Activated CD8-positive, alpha-beta memory T cell treated with anti-CD3 and anti-CD28 coated beads, Interleukin-2, amount 50 U/mL, for 1 hour (primary cell): ENCODE data around the gene HYI.
"Not testable (repeated sequence)": the region's sequence is repeated elsewhere in the genome, so short reads cannot be mapped to it uniquely, and the experiment has no call there.

Source experiments
- DNase-seq: peaks from one replicate; pipeline ENCODE4 v3.0.0-alpha.2; 2020; ENCODE audit errors: extremely low read depth

HYI gene

DNA sequence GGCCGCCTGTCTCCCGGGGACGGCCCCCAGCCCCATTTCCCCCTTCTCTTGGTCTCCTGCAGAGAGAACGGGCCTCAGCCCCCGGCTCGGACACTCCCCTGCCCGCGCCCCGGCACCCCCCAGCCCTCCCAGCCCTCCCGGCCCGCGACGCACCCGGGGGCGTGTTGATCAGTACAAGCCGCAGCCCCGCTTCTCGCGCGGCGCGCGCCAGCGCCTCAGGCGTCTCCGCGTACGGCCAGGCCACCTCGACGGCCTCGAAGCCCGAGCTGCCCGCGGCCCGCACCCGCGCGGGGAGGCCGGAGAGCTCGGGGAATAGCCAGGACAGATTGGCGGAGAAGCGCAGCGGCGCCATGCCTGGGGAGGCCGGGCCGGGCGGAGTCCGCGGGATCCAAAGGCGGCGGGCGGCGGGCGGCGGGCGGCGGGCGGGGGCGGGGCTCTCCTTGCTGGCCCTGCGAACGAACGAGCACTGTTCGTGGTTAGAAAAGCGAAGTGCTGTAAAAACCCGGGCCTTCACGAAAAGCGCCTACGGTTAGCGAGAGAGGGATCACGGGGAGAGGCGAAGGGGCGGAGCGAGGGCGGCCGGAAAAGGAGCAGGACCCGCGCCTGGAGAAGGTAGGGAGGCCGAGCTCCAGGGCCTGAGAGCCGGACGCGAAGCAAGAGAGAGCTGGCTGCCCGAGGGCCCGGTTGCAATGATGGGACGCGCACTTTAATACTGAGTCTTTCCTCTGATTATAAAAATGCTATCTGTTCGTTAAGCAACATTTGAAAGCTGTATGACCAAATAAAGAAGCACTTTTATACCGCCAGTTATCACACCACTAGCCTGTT is at the start of gene HYI:
Gene HYI, minus strand, starts transcription at position 490 of the 828 bp plus-strand sequence. Its CDS starts 138 bp downstream, at position 352.
- no peak for DNase-seq

GRCh38 chr1:43501806-43502205 is 48.1 kb upstream of the HYI start:
- DNase-seq, result not testable (repeated sequence)

GRCh38 chr1:43499898-43500297 is 46.2 kb upstream of the HYI start:
- no peak for DNase-seq

DNA sequence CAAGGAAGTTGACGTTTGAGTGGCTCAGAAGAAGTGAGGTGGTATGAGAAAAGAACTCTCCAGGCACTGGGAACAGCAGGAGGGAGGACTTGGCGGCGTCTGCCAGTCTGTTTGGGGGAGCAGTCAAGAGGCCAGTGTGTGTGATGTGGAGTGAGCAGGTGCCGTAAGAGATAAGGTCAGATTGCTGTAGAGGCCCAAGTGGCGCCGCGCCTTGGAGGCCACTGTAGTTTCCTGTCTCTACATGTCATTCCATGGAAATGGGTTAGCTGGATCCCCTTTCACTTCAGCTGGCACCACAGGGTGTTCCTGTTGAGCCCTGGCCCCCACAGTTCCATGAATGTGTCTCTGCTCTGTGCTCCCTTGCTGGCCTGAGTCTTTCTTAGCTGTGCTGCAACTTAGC is 41.5 kb upstream of the HYI start:
- DNase-seq, result no peak

GRCh38 chr1:43493661-43494450 is 40.1 kb upstream of the HYI start:
- DNase-seq, result no peak

DNA sequence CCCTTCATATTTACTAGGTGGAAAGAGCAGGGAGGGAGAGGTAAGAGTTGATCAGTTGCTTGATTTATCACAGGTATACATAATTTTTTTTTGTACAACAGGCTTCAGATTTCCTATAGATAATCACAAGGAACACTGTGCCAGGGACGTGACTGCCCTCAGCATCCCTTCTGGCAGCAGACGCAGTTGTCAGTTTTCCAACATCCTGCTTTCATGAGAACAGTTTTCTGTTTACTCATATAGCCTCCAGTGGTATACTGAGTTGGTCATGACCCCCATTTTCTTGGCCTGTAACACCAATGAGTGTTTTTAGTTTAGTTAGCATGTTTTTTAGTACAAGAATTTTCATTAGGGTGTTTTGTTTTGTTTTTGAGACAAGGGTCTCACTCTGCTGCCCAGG is 39.1 kb upstream of the HYI start:
- DNase-seq, result no peak

- DNase-seq, result no peak
These were observed 37.3 kb upstream of the HYI start for GRCh38 chr1:43491061-43491460.

- no peak for DNase-seq
These were observed 34.4 kb upstream of the HYI start for GRCh38 chr1:43488165-43488564.

GRCh38 chr1:43484367-43484766 is 30.6 kb upstream of the HYI start:
- no peak for DNase-seq

DNA sequence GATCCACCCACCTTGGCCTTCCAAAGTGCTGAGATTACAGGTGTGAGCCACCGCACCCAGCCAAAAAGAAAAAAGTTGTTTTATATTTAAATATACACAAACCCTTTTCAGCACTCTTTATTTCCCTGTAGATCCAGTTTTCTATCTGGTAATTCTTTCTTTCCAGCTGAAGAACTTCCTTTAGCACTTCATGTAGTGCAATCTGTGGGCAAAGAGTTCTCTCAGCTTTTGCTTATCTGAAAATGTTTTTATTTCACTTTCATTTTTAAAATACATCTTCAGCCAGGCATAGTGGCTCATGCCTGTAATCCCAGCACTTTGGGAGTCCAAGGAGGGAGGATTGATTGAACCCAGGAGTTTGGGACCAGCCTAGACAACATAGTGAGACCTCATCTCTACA is 28.5 kb upstream of the HYI start:
- no peak for DNase-seq

GRCh38 chr1:43481491-43481890 is 27.8 kb upstream of the HYI start:
- DNase-seq, result no peak

GRCh38 chr1:43479414-43479813 is 25.7 kb upstream of the HYI start:
- no peak for DNase-seq

DNA sequence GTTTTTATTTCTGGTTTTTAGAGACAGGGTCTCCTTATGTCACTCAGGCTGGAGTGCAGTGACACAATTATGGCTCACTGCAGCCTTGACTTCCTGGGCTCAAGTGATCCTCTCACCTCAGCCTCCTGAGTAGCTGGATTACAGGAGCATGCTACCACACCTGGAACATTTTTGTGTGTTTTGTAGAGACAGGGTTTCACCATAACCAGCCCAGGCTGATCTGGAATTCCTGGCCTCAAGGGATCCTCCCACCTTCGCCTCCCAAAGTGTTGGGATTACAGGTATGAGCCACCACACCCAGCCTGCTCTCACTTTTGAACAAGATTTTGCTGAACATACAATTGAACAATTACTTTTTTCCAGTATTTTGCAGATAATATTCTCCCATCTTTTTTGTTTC is 24.0 kb upstream of the HYI start:
- no peak for DNase-seq

DNA sequence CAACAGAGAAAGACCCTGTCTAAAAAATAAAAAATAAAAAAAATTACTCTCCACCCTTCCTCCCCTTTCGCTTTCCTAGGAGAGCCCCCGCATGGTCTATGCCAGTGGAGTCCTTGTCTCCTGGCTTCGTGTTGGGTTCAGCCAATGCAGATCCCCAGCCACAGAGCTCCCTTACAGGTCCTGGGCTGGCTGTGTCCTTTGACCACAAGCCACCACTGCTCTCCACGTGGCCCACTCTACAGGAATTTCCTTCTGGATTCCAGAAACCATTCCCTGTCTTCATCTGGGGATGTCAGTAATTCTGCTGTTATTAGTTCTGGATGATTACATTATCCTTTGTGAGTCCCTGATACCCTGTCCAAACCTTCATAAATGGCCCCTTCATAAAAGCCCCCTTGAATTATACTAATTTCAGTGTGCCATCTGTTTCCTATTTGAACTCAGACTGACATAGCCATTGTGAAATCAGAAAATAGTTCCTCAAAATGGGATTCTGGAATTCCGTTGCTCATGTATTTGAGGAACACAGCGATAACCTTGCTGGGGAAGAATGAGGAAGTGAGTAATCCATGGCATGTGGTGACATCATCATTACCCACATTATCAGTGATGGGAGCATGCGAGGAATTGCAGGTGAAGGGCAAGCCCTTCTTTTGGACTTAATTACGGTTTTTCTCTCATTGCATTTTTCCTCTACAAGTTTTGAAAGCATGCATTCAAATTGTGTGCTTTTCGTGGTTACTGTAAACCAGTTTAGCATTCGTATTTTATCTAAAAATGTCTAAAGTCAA is 22.1 kb upstream of the HYI start:
- DNase-seq, result not testable (repeated sequence)

DNA sequence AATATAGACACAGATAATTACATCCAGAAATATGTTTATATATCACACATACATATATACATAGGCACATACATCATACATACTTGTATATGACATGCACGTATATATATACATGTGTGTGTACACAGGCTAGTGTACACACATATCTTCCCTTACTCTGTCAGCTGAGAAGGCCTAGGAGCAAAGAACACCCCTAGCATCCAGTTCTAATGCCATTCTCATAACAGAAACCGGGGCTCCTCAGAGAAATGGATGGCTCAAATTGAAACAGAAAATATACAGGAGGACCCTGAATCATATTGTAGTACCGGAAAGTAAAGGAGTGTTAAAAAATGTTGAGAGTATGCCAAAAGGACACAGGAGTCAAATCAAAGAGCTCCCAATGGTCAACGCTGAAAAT is 19.7 kb upstream of the HYI start:
- no peak for DNase-seq

GRCh38 chr1:43472463-43473151 is 18.9 kb upstream of the HYI start:
- not testable (repeated sequence) for DNase-seq

- DNase-seq, result no peak
These were observed 18.3 kb upstream of the HYI start for GRCh38 chr1:43472087-43472462.

- no peak for DNase-seq
These were observed 16.2 kb upstream of the HYI start for GRCh38 chr1:43469932-43470331.

DNA sequence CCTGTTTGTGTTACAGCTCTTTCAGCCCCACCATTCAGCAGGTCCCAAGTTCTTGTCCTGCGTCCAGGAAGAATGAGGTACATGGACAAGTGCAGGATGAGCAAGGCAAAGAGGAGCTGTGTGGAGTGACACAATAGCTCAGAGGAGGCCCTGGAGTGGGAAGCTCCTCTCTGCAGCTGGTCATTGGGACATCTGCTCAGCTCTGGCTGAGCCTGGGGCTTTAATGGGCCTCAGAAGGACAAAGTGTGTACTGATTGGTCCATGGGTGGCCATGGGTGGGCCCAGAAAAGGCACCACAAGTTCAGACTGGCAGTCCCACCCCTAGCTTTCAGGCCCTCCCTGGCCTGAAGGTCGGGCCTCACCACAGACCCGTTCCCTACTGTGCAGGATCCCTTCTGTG is 14.7 kb upstream of the HYI start:
- DNase-seq, result no peak

DNA sequence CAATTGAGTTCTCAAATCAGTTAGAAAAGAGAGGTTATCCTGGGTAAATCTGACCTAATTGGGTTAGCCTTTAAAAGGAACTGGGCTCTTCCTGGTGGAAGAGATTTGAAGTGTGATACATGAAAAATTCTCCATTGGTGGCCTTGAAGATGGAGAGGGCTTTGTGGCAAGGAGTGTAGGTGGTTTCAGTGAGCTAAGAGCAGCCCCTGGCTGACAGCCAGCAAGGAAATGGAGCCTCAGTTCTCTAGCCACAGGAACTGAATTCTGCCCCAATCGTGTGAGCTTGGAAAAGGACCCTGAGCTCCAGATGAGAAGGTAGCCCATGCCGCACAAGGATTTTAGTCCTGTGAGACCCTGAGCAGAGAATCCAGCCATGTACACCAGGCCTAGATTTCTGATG is 12.7 kb upstream of the HYI start:
- DNase-seq, result no peak

- no peak for DNase-seq
These were observed 11.9 kb upstream of the HYI start for GRCh38 chr1:43465505-43466067.
